Astrocyte (in vitro differentiated cells and primary cell): Measurements from ENCODE around the gene CREB3. TPM values are rescaled to one million over a fixed set of nuclear protein-coding genes. Genes with fewer than 3 reads are reported as not detected.
A peak's percentile ranks its signal among the peaks of the same experiment; 100 is the strongest.

Source experiments
- DNase-seq: peaks from one replicate; pipeline ENCODE4 v3.0.0-alpha.2; 2010; ENCODE audit warnings: low read depth
- FAIRE-seq: peaks from 2 replicates; lab custom pipeline; 2011; peaks lifted over from hg19 to GRCh38; lab: Jason Lieb, UNC
- H2AFZ ChIP-seq: 2 replicates; pipeline ENCODE4 v1.6.0; 2012; ENCODE audit warnings: low read depth, low read length, inconsistent platforms
- H3K27ac ChIP-seq: 2 replicates; pipeline ENCODE4 v1.5.1; 2011; ENCODE audit warnings: low read depth, low read length, inconsistent platforms
- H3K27me3 ChIP-seq: 2 replicates; pipeline ENCODE4 v1.6.0; 2011; ENCODE audit warnings: low read length, inconsistent platforms; ENCODE audit not compliant: insufficient read depth
- H3K36me3 ChIP-seq: 2 replicates; pipeline ENCODE4 v1.5.1; 2011; ENCODE audit warnings: low read length, inconsistent platforms; ENCODE audit not compliant: insufficient read depth
- H3K4me1 ChIP-seq: 2 replicates; pipeline ENCODE4 v1.5.1; 2011; ENCODE audit warnings: low read length, inconsistent platforms; ENCODE audit not compliant: insufficient read depth
- H3K4me2 ChIP-seq: 2 replicates; pipeline ENCODE4 v1.6.0; 2012; ENCODE audit warnings: low read length, inconsistent platforms
- H3K4me3 ChIP-seq: 2 replicates; pipeline ENCODE4 v1.5.1; 2011; ENCODE audit warnings: low read depth, mild to moderate bottlenecking, low read length, inconsistent platforms; ENCODE audit not compliant: insufficient read depth
- H3K79me2 ChIP-seq: 2 replicates; pipeline ENCODE4 v1.6.0; 2012; ENCODE audit warnings: mild to moderate bottlenecking, low read length, inconsistent platforms; ENCODE audit not compliant: insufficient read depth
- H3K9ac ChIP-seq: 2 replicates; pipeline ENCODE4 v1.6.0; 2012; ENCODE audit warnings: mild to moderate bottlenecking, low read length, inconsistent platforms
- H3K9me3 ChIP-seq: 2 replicates; pipeline ENCODE4 v1.5.1; 2012; ENCODE audit warnings: low read depth, mild to moderate bottlenecking, low read length, inconsistent platforms; ENCODE audit not compliant: insufficient read depth
- H4K20me1 ChIP-seq: 2 replicates; pipeline ENCODE4 v1.6.0; 2012; ENCODE audit warnings: low read length, inconsistent platforms; ENCODE audit not compliant: insufficient read depth
- H3K27ac Mint-ChIP-seq: one replicate; pipeline ENCODE4 v1.8.0; 2021; ENCODE audit warnings: mild to moderate bottlenecking, mixed read lengths; ENCODE audit not compliant: unreplicated experiment
- H3K27me3 Mint-ChIP-seq: one replicate; pipeline ENCODE4 v1.8.0; 2021; ENCODE audit warnings: low read depth, mixed read lengths; ENCODE audit not compliant: unreplicated experiment
- H3K36me3 Mint-ChIP-seq: one replicate; pipeline ENCODE4 v1.8.0; 2021; ENCODE audit warnings: low read depth, mixed read lengths; ENCODE audit not compliant: unreplicated experiment
- H3K4me1 Mint-ChIP-seq: one replicate; pipeline ENCODE4 v1.8.0; 2021; ENCODE audit warnings: low read depth, mixed read lengths; ENCODE audit not compliant: unreplicated experiment
- H3K4me3 Mint-ChIP-seq: one replicate; pipeline ENCODE4 v1.8.0; 2021; ENCODE audit warnings: mild to moderate bottlenecking, moderate library complexity, mixed read lengths; ENCODE audit not compliant: unreplicated experiment
- H3K9me3 Mint-ChIP-seq: one replicate; pipeline ENCODE4 v1.8.0; 2021; ENCODE audit warnings: mild to moderate bottlenecking, mixed read lengths; ENCODE audit not compliant: unreplicated experiment
- EZH2 ChIP-seq: IDR thresholded peaks from 2 replicates; pipeline ENCODE4 v1.6.1; 2012; ENCODE audit warnings: mild to moderate bottlenecking, low read length, inconsistent platforms; ENCODE audit not compliant: insufficient read depth
- total RNA-seq: library from RNA; stranded (reverse); gene quantifications from 2 replicates; pipeline ENCODE4 v1.2.1, GENCODE V29; 2021
- TF ChIP-seq, protein P1 (sequence below): IDR thresholded peaks from 2 replicates; pipeline ENCODE4 v1.5.1; 2011; ENCODE audit warnings: low read depth, mild to moderate bottlenecking, inconsistent platforms, low read length, moderate library complexity; ENCODE audit not compliant: insufficient read depth

CREB3 gene
- total RNA-seq, 1 donor from 2014 or later, result 84.1 TPM

DNA sequence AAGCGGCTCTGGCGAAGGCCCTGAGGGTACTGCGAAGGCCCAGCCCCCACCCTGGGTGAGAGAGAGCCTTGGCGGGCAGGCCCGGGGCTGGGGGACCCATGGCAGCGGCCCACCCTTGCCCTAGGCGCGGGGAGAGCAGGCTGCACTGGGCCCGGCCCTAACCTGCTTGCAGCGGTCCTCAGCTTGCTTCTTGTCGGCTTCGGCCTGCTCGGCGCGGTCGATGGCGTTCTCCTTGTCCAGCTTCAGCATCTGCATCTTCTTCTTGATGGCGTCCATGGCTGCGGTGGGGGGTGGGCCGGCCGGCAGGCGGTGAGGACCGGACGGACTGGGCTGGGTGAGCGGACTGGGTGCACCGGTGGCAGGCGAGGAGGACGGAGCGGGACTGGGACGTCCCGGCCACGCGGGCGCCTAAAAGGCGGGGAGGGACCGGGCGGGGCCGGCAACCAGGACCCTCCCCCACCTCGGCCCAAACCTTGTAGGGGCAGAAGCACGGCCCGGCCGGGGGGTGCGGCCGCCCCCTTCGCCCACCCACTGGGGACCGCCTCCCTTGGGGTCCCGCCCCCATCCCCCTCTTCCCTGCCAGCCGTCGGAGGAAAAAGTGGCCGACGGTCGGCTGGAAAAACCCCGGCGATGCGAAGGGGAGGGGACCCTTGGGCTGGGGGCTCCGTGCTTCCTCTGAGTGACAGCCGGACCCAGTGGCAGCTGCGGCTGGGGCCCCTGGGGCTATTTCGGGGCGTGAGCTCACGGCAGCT, 42.7 kb upstream of the CREB3 start, which contains the start of gene TPM2:
Gene TPM2 (minus strand): TSS at position 384 of the 752 bp plus-strand sequence. CDS start 108 bp downstream, at position 276.
- peaks cover 40% of the 10 kb centered on the region for H3K4me1 ChIP-seq
- peak within 1 kb of the TSS; percentile 100 for H3K4me2 ChIP-seq
- peak within 1 kb of the TSS; percentile 94 for H3K4me3 Mint-ChIP-seq
- no peaks in the 10 kb centered on the region for H3K27me3 ChIP-seq
- FAIRE-seq, result no peak
- peak; percentile 79 for DNase-seq
- peaks cover 56% of the 10 kb centered on the region for H3K79me2 ChIP-seq
- H3K36me3 ChIP-seq, result peaks cover 33% of the 10 kb centered on the region
- no peaks in the 10 kb centered on the region for H3K9me3 ChIP-seq
- H3K4me3 ChIP-seq, result peak within 1 kb of the TSS; percentile 97
- H4K20me1 ChIP-seq, result peaks cover 50% of the 10 kb centered on the region
- TF ChIP-seq, protein P1, sequence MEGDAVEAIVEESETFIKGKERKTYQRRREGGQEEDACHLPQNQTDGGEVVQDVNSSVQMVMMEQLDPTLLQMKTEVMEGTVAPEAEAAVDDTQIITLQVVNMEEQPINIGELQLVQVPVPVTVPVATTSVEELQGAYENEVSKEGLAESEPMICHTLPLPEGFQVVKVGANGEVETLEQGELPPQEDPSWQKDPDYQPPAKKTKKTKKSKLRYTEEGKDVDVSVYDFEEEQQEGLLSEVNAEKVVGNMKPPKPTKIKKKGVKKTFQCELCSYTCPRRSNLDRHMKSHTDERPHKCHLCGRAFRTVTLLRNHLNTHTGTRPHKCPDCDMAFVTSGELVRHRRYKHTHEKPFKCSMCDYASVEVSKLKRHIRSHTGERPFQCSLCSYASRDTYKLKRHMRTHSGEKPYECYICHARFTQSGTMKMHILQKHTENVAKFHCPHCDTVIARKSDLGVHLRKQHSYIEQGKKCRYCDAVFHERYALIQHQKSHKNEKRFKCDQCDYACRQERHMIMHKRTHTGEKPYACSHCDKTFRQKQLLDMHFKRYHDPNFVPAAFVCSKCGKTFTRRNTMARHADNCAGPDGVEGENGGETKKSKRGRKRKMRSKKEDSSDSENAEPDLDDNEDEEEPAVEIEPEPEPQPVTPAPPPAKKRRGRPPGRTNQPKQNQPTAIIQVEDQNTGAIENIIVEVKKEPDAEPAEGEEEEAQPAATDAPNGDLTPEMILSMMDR, result no peak
- H3K27ac ChIP-seq, result peak within 1 kb of the TSS; percentile 78
- H3K9me3 Mint-ChIP-seq, result no peaks in the 10 kb centered on the region
- peak within 1 kb of the TSS; percentile 96 for H3K9ac ChIP-seq
- peaks cover 24% of the 10 kb centered on the region for H3K4me1 Mint-ChIP-seq
- no peaks in the 10 kb centered on the region for H3K27me3 Mint-ChIP-seq
- H3K27ac Mint-ChIP-seq, result peak within 1 kb of the TSS; percentile 90
- peaks cover 17% of the 10 kb centered on the region for H3K36me3 Mint-ChIP-seq
- no peak within 1 kb of the TSS for H2AFZ ChIP-seq

DNA sequence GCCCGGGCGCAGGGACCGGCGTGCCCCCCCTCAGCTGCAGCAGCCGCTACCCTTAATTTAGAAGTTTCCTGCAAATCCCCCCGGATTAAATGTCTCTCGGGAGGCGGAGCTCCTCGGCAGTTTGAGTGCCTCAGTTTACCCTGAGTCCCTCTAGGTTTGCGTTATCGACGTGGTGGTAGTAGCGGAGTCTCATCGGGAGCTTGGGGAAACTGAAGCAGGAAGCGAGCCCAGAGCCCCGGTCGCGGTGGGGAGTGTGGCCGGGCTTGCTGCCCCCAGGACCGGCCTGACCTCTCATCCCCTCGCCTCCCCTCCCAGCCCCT, 42.2 kb upstream of the CREB3 start:
- TF ChIP-seq EZH2, result no peak
- TF ChIP-seq, protein P1, result no peak
- H3K79me2 ChIP-seq, result peaks cover 51% of the 10 kb centered on the region
- FAIRE-seq (no peak), DNase-seq (peak; percentile 55)
- no peak overlapping the region for H2AFZ ChIP-seq
- Mint-ChIP-seq H3K4me3 (peak overlapping the region; percentile 81), H3K27me3 (no peaks in the 10 kb centered on the region), H3K9me3 (no peaks in the 10 kb centered on the region), H3K27ac (peak overlapping the region; percentile 90), H3K4me1 (peaks cover 23% of the 10 kb centered on the region), H3K36me3 (peaks cover 16% of the 10 kb centered on the region)
- no peaks in the 10 kb centered on the region for H3K9me3 ChIP-seq
- peak overlapping the region; percentile 97 for H3K4me3 ChIP-seq
- peaks cover 29% of the 10 kb centered on the region for H3K36me3 ChIP-seq
- peaks cover 44% of the 10 kb centered on the region for H4K20me1 ChIP-seq
- peak overlapping the region; percentile 100 for H3K4me2 ChIP-seq
- H3K4me1 ChIP-seq, result peaks cover 40% of the 10 kb centered on the region
- H3K27ac ChIP-seq, result peak overlapping the region; percentile 78
- peak overlapping the region; percentile 96 for H3K9ac ChIP-seq
- H3K27me3 ChIP-seq, result no peaks in the 10 kb centered on the region
